ENCODE measurements around the gene C14orf132. TPM values are rescaled to one million over a fixed set of nuclear protein-coding genes. Genes with fewer than 3 reads are reported as not detected.

The C14orf132 gene
- total and polyA plus RNA-seq, 2 of the 4 experiments (the other 2 are of a cell fraction): 6.3 to 13.5 TPM

GRCh38 chr14:96095581-96096476 is 56.7 kb downstream of the C14orf132 start:
- Histone ChIP-seq H3K9me1 (ENCODE audit: insufficient read depth, low read length) (peaks cover 11% of the 10 kb centered on the region), H3K79me1 (ENCODE audit: low read depth in 1 of 2, low read length in 2 of 2) (no peaks in the 10 kb centered on the region; a peak in 1 of 4 replicates), H4K8ac (ENCODE audit: low read depth in 2 of 2, low read length in 2 of 2) (peak overlapping the region; percentile 34 to 64; a peak in 3 of 4 replicates), H3K9ac (ENCODE audit: low read depth, low read length) (peak overlapping the region; percentile 8; the same call in 1 of the 2 replicates), H2BK5ac (ENCODE audit: low read depth, low read length, poor library complexity, severe bottlenecking) (no peak overlapping the region), H2BK20ac (ENCODE audit: low read depth, low read length) (peak overlapping the region; percentile 48; the same call in 1 of the 2 replicates), H3K9me3 (ENCODE audit: control insufficient read depth, insufficient read depth, low read length) (no peaks in the 10 kb centered on the region), H2BK15ac (ENCODE audit: low read depth, low read length) (0 out of 3 replicates have a peak overlapping the region, but pooled peaks have one; percentile 63), H3K4me1 (ENCODE audit: control insufficient read depth, insufficient read depth, low read length) (peaks cover 14% of the 10 kb centered on the region), H4K5ac (ENCODE audit: low read depth, low read length) (no peak overlapping the region), H3K27ac (ENCODE audit: insufficient read depth, low read length) (peak overlapping the region; percentile 64; the same call in 1 of the 2 replicates), H3K14ac (replicated peaks; ENCODE audit: low read depth, low read length) (peak overlapping the region; percentile 72), H2AK9ac (replicated peaks; ENCODE audit: low read depth, low read length, poor library complexity) (peak overlapping the region; percentile 58), H4K91ac (ENCODE audit: insufficient read depth, low read depth, low read length) (peak overlapping the region; percentile 44), H4K20me1 (ENCODE audit: insufficient read depth, low read length) (no peaks in the 10 kb centered on the region), H3K4ac (ENCODE audit: low read depth, low read length) (peak overlapping the region; percentile 65), H3K4me2 (ENCODE audit: low read depth, low read length) (peak overlapping the region; percentile 25; the same call in 1 of the 2 replicates), H3K4me3 (ENCODE audit: insufficient read depth, low read depth, low read length) (no peak overlapping the region), H3K27me3 (ENCODE audit: control insufficient read depth, insufficient read depth, low read length) (no peaks in the 10 kb centered on the region), H3K18ac (ENCODE audit: low read depth, low read length) (peak overlapping the region; percentile 43; the same call in 1 of the 2 replicates), H2AFZ (replicated peaks; ENCODE audit: low read length, poor library complexity) (peak overlapping the region; percentile 74), H2BK120ac (ENCODE audit: low read depth, low read length) (peak overlapping the region; percentile 55; the same call in 1 of the 2 replicates), H3K23ac (ENCODE audit: low read depth, low read length) (no peak overlapping the region), H2AK5ac (ENCODE audit: low read depth, low read length) (peak overlapping the region; percentile 78), H3K56ac (ENCODE audit: extremely low read depth, insufficient read depth, low read length) (no peak overlapping the region), H3K36me3 (ENCODE audit: control insufficient read depth, insufficient read depth, low read length) (no peaks in the 10 kb centered on the region)
- in situ Hi-C loops (cut with MboI; ENCODE audit: low sequenced_read_pairs): loop anchor here (5.0 to 10.0 kb wide), 4 partner anchors 54 to 551 kb away; no protein-coding TSS in a partner anchor
- ATAC-seq (ENCODE audit: low read depth) (peak; percentile 74), DNase-seq (peak; percentile 92)
- POLR2A ChIA-PET (ENCODE audit: unreplicated experiment): interaction anchor here (1.1 kb wide), 1 partner anchor 109 kb away, joined by 5 read pairs; the partner anchor contains the start of gene BDKRB2
- 0% methylated on average over 3 of the region's 16 CpGs; no CpG with 5 or more reads in 1 of the 2 experiments for WGBS, 2 experiments (ENCODE audit: extremely low coverage in 2 of 2, insufficient read length in 1 of 2)
- dilution Hi-C loops (cut with HindIII; ENCODE audit: low sequenced_read_pairs, unreplicated experiment): no loop called here
- intact Hi-C loops (cut with micrococcal nuclease): loop anchor here (5.0 kb wide), 1 partner anchor 79 kb away; no protein-coding TSS in a partner anchor
- CTCF ChIA-PET: interaction anchor here (1.0 to 2.8 kb wide), 4 partner anchors 94 to 188 kb away, joined by 3 to 19 read pairs (median 3); no protein-coding TSS in a partner anchor
- BruUV-seq (replicated peaks): no TSS peak
- TF ChIP-seq FOS (IDR thresholded peaks at IDR 0.05; ENCODE audit: low read depth, low read length) (peak; percentile 77), SMC3 (IDR thresholded peaks at IDR 0.05; ENCODE audit: low read depth, low read length) (no peak), RAD21 (IDR thresholded peaks at IDR 0.05; ENCODE audit: low read length) (no peak), RCOR1 (IDR thresholded peaks at IDR 0.05; ENCODE audit: insufficient replicate concordance, low read length) (peak; percentile 22), CEBPB (IDR thresholded peaks at IDR 0.05; ENCODE audit: low read depth, low read length) (peak; percentile 94), USF2 (IDR thresholded peaks at IDR 0.05; ENCODE audit: low read depth, low read length) (no peak), MXI1 (IDR thresholded peaks at IDR 0.05; ENCODE audit: borderline replicate concordance, low read depth, low read length) (no peak), NFE2L2 (IDR thresholded peaks at IDR 0.05; ENCODE audit: low read depth, low read length) (0 out of 2 replicates have a peak, but pooled peaks have one; percentile 40), POLR2A (IDR thresholded peaks at IDR 0.05; ENCODE audit: low read depth, low read length) (no peak), MAZ (IDR thresholded peaks at IDR 0.05; ENCODE audit: borderline replicate concordance, low read depth, low read length) (peak; percentile 47; the same call in 1 of the 2 replicates), MAFK (IDR thresholded peaks at IDR 0.05; ENCODE audit: low read depth, low read length) (no peak), CHD1 (IDR thresholded peaks at IDR 0.05; ENCODE audit: low read depth, low read length) (no peak), RFX5 (IDR thresholded peaks at IDR 0.05; ENCODE audit: low read depth, low read length) (no peak), ELK1 (IDR thresholded peaks at IDR 0.05; ENCODE audit: borderline replicate concordance, low read depth, low read length) (no peak), BHLHE40 (IDR thresholded peaks at IDR 0.05; ENCODE audit: low read depth, low read length) (no peak)
